Esophagus muscularis mucosa (tissue), 4 donors: ENCODE data around the gene STIMATE.

Source experiments
- CTCF ChIP-seq, 3 experiments: fragments of 200-600 bp in 2 of 3; fragments of 450-650 bp in 1 of 3; sonication (generic) in 2 of 3; IDR thresholded peaks; one replicate each; pipeline ENCODE4 v1.5.1; 2017 to 2019; ENCODE audit warnings: antibody characterized with exemption in 3 of 3, mild to moderate bottlenecking in 2 of 3, moderate library complexity in 1 of 3
- EP300 ChIP-seq: sonication (generic); formaldehyde crosslinking; IDR thresholded peaks from one replicate; pipeline ENCODE4 v1.6.1; 2017; ENCODE audit warnings: antibody characterized with exemption
- POLR2A ChIP-seq: fragments of 450-650 bp; IDR thresholded peaks from one replicate; pipeline ENCODE4 v1.6.1; 2017; ENCODE audit warnings: antibody characterized with exemption, moderate library complexity, mild to moderate bottlenecking, low read depth
- POLR2AphosphoS5 ChIP-seq, 2 donors: sonication (generic); formaldehyde crosslinking; IDR thresholded peaks; one replicate each; pipeline ENCODE4 v1.6.1; 2017; ENCODE audit warnings: antibody characterized with exemption in 2 of 2

GRCh38 chr3:52842424-52842823, 54.9 kb downstream of the STIMATE start:
- TF ChIP-seq POLR2A (no peak), CTCF (IDR thresholded peaks at IDR 0.05) (no peak), POLR2AphosphoS5 (IDR thresholded peaks at IDR 0.05) (no peak), EP300 (no peak)
